A549 (cell line): ENCODE data around the gene TBL1X. TPM values are rescaled to one million over a fixed set of nuclear protein-coding genes. Genes with fewer than 3 reads are reported as not detected.

ENCODE experiments used
- ATAC-seq, 2 experiments: fragments of 200-7000 bp in 1 of 2; fragments of >200 bp in 1 of 2; cut with Nextera tagmentation in 1 of 2; cut with Tn5 transposase in 1 of 2; 3 replicates each; pipeline versions ENCODE4 v1.8.0 to v1.9.1; 2018 to 2020; ENCODE audit warnings: mild to moderate bottlenecking in 1 of 2, moderate library complexity in 1 of 2
- CTCF ChIA-PET: fragments of 300-600 bp; sonication (Branson Sonifier 250); formaldehyde crosslinking; extraction: SDS; loops from one replicate; lab custom pipeline; 2021; ENCODE audit warnings: antibody characterized with exemption, inconsistent platforms; lab: Yijun Ruan, JAX
- POLR2A ChIA-PET: fragments of 350-600 bp; formaldehyde crosslinking; extraction: SDS; loops from one replicate; lab custom pipeline; 2021; ENCODE audit warnings: antibody characterized with exemption, inconsistent platforms; lab: Yijun Ruan, JAX
- DNase-seq, 2 experiments: peaks; one replicate each; pipeline versions ENCODE4 v3.0.0 to v3.0.0-alpha.2; 2011 to 2016; ENCODE audit warnings: low read depth in 1 of 2, low spot score in 1 of 2
- FAIRE-seq: peaks from 2 replicates; lab custom pipeline; 2011; peaks lifted over from hg19 to GRCh38; lab: Jason Lieb, UNC
- H3K27ac ChIP-seq, 2 experiments: fragments of >200 bp; sonication (Bioruptor Twin); formaldehyde crosslinking; 3 replicates each; pipeline ENCODE4 v1.5.1; 2016 to 2017
- H3K4me1 ChIP-seq: fragments of >200 bp; sonication (Bioruptor Twin); formaldehyde crosslinking; 3 replicates; pipeline ENCODE4 v1.6.1; 2016
- H3K4me2 ChIP-seq: fragments of >200 bp; sonication (Bioruptor Twin); formaldehyde crosslinking; 3 replicates; pipeline ENCODE4 v1.6.1; 2016
- H3K4me3 ChIP-seq: fragments of >200 bp; sonication (Bioruptor Twin); formaldehyde crosslinking; 3 replicates; pipeline ENCODE4 v1.5.1; 2016
- H3K9me3 ChIP-seq: fragments of >200 bp; sonication (Bioruptor Twin); formaldehyde crosslinking; 3 replicates; pipeline ENCODE4 v1.6.1; 2016
- BHLHE40 ChIP-seq: IDR thresholded peaks from 2 replicates; pipeline ENCODE4 v1.6.1; 2012; ENCODE audit warnings: low read depth, low read length, inconsistent platforms
- CEBPB ChIP-seq, 2 experiments: fragments of >200 bp in 1 of 2; sonication (Bioruptor Twin) in 1 of 2; formaldehyde crosslinking in 1 of 2; IDR thresholded peaks; 2 replicates each; pipeline ENCODE4 v1.6.1; 2012 to 2016
- CHD4 ChIP-seq: fragments of 200-600 bp; sonication (generic); IDR thresholded peaks from 2 replicates; pipeline ENCODE4 v1.6.1; 2016; ENCODE audit warnings: antibody characterized with exemption, mild to moderate bottlenecking, borderline replicate concordance
- EHF ChIP-seq: fragments of 250-450 bp; sonication (Bioruptor Pico); IDR thresholded peaks from 2 replicates; pipeline ENCODE4 v1.5.0; 2020; ENCODE audit warnings: mild to moderate bottlenecking
- EHMT2 ChIP-seq: fragments of 200-600 bp; sonication (generic); IDR thresholded peaks from 2 replicates; pipeline ENCODE4 v1.6.1; 2016; ENCODE audit warnings: antibody characterized with exemption, low read depth, mild to moderate bottlenecking, moderate library complexity
- HOXB5 ChIP-seq: fragments of 250-450 bp; sonication (Bioruptor Pico); IDR thresholded peaks from 2 replicates; pipeline ENCODE4 v1.5.0; 2020; ENCODE audit warnings: mild to moderate bottlenecking, moderate library complexity
- KDM1A ChIP-seq: fragments of 200-600 bp; sonication (generic); IDR thresholded peaks from 2 replicates; pipeline ENCODE4 v1.6.1; 2016; ENCODE audit warnings: low read depth, mild to moderate bottlenecking
- MAFK ChIP-seq: fragments of 450-650 bp; IDR thresholded peaks from 2 replicates; pipeline ENCODE4 v1.6.1; 2014; ENCODE audit not compliant: partially characterized antibody
- NFE2L2 ChIP-seq: fragments of 150-350 bp; conservative IDR thresholded peaks from 2 replicates; pipeline ENCODE4 v1.6.1; 2014; ENCODE audit warnings: low read length
- NR3C1 ChIP-seq: fragments of >200 bp; sonication (Bioruptor Twin); formaldehyde crosslinking; IDR thresholded peaks from 3 replicates; pipeline ENCODE4 v1.6.1; 2017
- RARB ChIP-seq: fragments of 250-450 bp; sonication (Bioruptor Pico); IDR thresholded peaks from 2 replicates; pipeline ENCODE4 v1.8.0; 2021; ENCODE audit warnings: mild to moderate bottlenecking, moderate library complexity
- RFX5 ChIP-seq: fragments of 450-650 bp; IDR thresholded peaks from 2 replicates; pipeline ENCODE4 v1.7.1; 2014; ENCODE audit warnings: antibody characterized with exemption, mild to moderate bottlenecking, moderate library complexity
- RNF2 ChIP-seq: fragments of 200-600 bp; sonication (generic); IDR thresholded peaks from 2 replicates; pipeline ENCODE4 v1.6.1; 2016; ENCODE audit warnings: low read depth, mild to moderate bottlenecking, antibody characterized with exemption, moderate library complexity, borderline replicate concordance
- SREBF2 ChIP-seq: fragments of 450-650 bp; IDR thresholded peaks from 2 replicates; pipeline ENCODE4 v1.6.1; 2014; ENCODE audit warnings: mild to moderate bottlenecking, moderate library complexity
- TFCP2L1 ChIP-seq: fragments of 250-450 bp; sonication (Bioruptor Pico); IDR thresholded peaks from 2 replicates; pipeline ENCODE4 v1.5.0; 2021; ENCODE audit warnings: mild to moderate bottlenecking
- ZC3H11A ChIP-seq: fragments of 450-650 bp; IDR thresholded peaks from 2 replicates; pipeline ENCODE4 v1.6.1; 2014; ENCODE audit warnings: antibody characterized with exemption, mild to moderate bottlenecking
- ZNF302 ChIP-seq: fragments of 250-450 bp; sonication (Bioruptor Pico); IDR thresholded peaks from 2 replicates; pipeline ENCODE4 v1.9.0; 2021; ENCODE audit warnings: inconsistent platforms, mild to moderate bottlenecking, moderate library complexity
- ZSCAN20 ChIP-seq: fragments of 250-450 bp; sonication (Bioruptor Pico); IDR thresholded peaks from 2 replicates; pipeline ENCODE4 v1.8.0; 2022; ENCODE audit warnings: mild to moderate bottlenecking, moderate library complexity
- WGBS: methylation state at CpG from one replicate; pipeline ENCODE4 v1.1.6; 2017; ENCODE audit errors: missing lambda C conversion rate; 5-methylcytosine and 5-hydroxymethylcytosine counted together
- polyA plus RNA-seq, 4 experiments: library from polyadenylated mRNA; depleted of rRNA in 3 of 4; stranded (reverse); fragments of >200 nt; fragmentation: RNase III in 1 of 4; extraction: RNeasy Plus Mini Kit Qiagen cat#74134 plus additional on column Dnase treatment in 1 of 4; gene quantifications; 2 replicates in 3 of 4; 3 replicates in 1 of 4; pipeline ENCODE4 v1.2.3, GENCODE V29; 2011 to 2017
- TF ChIP-seq, protein P1 (sequence below): fragments of >200 bp; sonication (Bioruptor Twin); formaldehyde crosslinking; IDR thresholded peaks from 3 replicates; pipeline ENCODE4 v1.5.1; 2016
- TF ChIP-seq, protein P2 (sequence below): fragments of >200 bp; sonication (Bioruptor Twin); formaldehyde crosslinking; IDR thresholded peaks from 3 replicates; pipeline ENCODE4 v1.6.1; 2016
- TF ChIP-seq, protein P3 (sequence below): fragments of >200 bp; sonication (Bioruptor Twin); formaldehyde crosslinking; IDR thresholded peaks from 2 replicates; pipeline ENCODE4 v1.6.1; 2016
- TF ChIP-seq, protein P4 (sequence below): IDR thresholded peaks from 2 replicates; pipeline ENCODE4 v1.6.1; 2012; ENCODE audit warnings: low read depth, borderline replicate concordance
- TF ChIP-seq, protein P5 (sequence below): fragments of 150-350 bp; IDR thresholded peaks from 2 replicates; pipeline ENCODE4 v1.6.1; 2014; ENCODE audit warnings: low read depth, mild to moderate bottlenecking, low read length
- TF ChIP-seq, protein P6 (sequence below): fragments of 200-600 bp; sonication (generic); IDR thresholded peaks from 2 replicates; pipeline ENCODE4 v1.6.1; 2016; ENCODE audit warnings: antibody characterized with exemption, mild to moderate bottlenecking, moderate library complexity

The TBL1X gene
- polyA plus RNA-seq, 2 of the 4 experiments (the other 2 are of a cell fraction) = 14.6 to 18.0 TPM

DNA sequence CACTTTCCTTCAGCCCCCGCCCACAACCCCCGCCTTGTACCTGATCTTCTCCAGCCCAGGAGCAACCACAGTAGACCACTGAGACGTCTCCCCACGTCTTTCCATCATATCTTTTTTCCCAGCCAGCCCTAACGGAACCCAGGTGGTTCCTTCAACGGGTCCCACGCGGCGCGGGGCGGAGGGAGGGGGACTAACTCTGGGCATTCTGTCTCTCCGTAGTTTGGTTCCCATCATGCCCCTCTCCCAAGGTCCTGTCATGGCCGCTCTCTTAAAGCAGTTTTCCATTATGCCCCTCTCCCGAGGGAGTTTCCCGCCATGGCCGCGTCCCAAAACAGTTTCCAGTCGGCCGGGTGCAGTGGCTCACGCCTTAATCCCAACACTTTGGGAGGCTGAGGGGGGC is 21.5 kb upstream of the TBL1X start:
- Histone ChIP-seq H3K4me3 (no peak overlapping the region), H3K4me2 (no peak overlapping the region), H3K9me3 (no peaks in the 10 kb centered on the region), H3K4me1 (no peaks in the 10 kb centered on the region), H3K27ac (no peak overlapping the region)
- TF ChIP-seq ZNF302 (CRISPR knock-in tag) (no peak), CEBPB (IDR thresholded peaks at IDR 0.05) (no peak)
- 90% methylated on average over 20 of the region's 20 CpGs for WGBS
- POLR2A ChIA-PET = no interaction called here
- no peak for ATAC-seq
- CTCF ChIA-PET = no interaction called here
- FAIRE-seq = no peak
- DNase-seq = no peak

DNA sequence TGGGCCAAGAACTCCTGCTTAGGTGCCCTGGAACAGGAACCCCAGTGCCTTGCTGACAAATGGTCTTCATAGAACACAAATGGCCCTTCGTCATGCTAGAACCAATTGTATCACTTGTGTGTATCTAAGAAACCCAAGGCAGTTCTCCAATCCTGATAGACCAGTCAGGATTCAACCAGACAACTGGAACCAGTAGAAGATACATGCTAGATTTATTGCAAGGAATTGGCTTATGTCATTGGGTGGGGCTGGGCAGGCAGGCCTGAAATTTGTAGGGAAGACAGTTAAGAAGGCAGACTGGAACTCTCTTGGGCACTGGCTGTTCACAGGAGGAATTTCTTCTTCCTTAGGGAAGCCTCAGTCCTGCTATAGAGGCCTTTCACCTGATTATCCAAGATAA is 17.0 kb upstream of the TBL1X start:
- Histone ChIP-seq H3K4me2 (no peak overlapping the region), H3K4me3 (no peak overlapping the region), H3K4me1 (no peaks in the 10 kb centered on the region), H3K9me3 (no peaks in the 10 kb centered on the region), H3K27ac (no peak overlapping the region)
- ATAC-seq (no peak), DNase-seq (no peak), FAIRE-seq (no peak)
- ChIA-PET POLR2A (no interaction called here), CTCF (no interaction called here)
- WGBS = 83% methylated on average over 1 of the region's 1 CpG
- TF ChIP-seq, protein P1, sequence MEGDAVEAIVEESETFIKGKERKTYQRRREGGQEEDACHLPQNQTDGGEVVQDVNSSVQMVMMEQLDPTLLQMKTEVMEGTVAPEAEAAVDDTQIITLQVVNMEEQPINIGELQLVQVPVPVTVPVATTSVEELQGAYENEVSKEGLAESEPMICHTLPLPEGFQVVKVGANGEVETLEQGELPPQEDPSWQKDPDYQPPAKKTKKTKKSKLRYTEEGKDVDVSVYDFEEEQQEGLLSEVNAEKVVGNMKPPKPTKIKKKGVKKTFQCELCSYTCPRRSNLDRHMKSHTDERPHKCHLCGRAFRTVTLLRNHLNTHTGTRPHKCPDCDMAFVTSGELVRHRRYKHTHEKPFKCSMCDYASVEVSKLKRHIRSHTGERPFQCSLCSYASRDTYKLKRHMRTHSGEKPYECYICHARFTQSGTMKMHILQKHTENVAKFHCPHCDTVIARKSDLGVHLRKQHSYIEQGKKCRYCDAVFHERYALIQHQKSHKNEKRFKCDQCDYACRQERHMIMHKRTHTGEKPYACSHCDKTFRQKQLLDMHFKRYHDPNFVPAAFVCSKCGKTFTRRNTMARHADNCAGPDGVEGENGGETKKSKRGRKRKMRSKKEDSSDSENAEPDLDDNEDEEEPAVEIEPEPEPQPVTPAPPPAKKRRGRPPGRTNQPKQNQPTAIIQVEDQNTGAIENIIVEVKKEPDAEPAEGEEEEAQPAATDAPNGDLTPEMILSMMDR = no peak
- TF ChIP-seq HOXB5 (no peak), KDM1A (no peak), ZC3H11A (no peak), RARB (CRISPR knock-in tag) (no peak), CEBPB (IDR thresholded peaks at IDR 0.05) (no peak), TFCP2L1 (no peak), RFX5 (no peak), MAFK (no peak), NFE2L2 (no peak)
- TF ChIP-seq, protein P2, sequence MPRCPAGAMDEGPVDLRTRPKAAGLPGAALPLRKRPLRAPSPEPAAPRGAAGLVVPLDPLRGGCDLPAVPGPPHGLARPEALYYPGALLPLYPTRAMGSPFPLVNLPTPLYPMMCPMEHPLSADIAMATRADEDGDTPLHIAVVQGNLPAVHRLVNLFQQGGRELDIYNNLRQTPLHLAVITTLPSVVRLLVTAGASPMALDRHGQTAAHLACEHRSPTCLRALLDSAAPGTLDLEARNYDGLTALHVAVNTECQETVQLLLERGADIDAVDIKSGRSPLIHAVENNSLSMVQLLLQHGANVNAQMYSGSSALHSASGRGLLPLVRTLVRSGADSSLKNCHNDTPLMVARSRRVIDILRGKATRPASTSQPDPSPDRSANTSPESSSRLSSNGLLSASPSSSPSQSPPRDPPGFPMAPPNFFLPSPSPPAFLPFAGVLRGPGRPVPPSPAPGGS = no peak
- TF ChIP-seq, protein P3, sequence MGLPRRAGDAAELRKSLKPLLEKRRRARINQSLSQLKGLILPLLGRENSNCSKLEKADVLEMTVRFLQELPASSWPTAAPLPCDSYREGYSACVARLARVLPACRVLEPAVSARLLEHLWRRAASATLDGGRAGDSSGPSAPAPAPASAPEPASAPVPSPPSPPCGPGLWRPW = no peak
- TF ChIP-seq, protein P4, sequence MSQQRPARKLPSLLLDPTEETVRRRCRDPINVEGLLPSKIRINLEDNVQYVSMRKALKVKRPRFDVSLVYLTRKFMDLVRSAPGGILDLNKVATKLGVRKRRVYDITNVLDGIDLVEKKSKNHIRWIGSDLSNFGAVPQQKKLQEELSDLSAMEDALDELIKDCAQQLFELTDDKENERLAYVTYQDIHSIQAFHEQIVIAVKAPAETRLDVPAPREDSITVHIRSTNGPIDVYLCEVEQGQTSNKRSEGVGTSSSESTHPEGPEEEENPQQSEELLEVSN = no peak

DNA sequence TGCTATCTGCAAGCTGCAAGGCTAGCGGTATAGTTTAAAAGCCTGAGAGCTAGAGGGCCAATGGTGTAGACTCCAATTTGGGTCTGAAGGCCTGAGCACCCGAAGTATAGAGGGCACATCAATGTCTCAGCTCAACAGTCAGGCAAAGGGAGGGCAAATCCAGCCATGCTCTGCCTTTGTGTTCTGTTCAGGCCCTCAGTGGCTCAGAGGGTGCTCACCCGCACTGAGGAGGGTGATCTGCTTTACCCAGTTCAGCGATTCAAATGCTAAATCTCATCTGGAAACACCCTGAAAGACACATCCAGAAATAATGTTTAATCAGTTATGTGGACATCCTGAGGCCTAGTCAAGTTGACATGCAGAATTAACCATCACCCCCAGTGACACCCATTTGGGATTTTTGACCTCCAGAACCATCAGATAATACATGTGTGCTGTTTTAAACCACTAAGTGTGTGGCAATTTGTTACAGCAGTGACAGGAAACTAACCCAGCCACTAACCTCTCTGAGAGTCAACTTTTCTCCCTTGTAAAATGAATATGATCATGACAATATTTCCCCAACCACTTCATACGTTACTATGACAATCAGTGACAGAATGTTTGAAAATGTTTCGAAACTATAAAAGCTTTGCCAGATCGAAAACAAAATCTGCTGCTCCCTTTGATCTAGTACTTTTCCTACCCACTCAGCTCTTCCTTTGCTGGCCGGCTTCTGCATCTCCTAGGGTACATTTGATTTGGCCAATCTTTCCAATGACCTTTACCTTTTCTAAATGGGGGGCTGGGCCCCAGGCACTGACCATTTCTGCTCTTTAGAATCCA is 8.4 kb upstream of the TBL1X start:
- WGBS = 66% methylated on average over 8 of the region's 8 CpGs
- H3K4me1 ChIP-seq = peaks cover 8% of the 10 kb centered on the region; the same call in 1 of the 3 replicates
- H3K9me3 ChIP-seq = no peaks in the 10 kb centered on the region
- FAIRE-seq (peak; percentile 94), ATAC-seq (no peak), DNase-seq (no peak)
- CTCF ChIA-PET = no interaction called here
- POLR2A ChIA-PET = no interaction called here
- 0 out of 3 replicates have a peak overlapping the region, but pooled peaks have one; percentile 6 for H3K4me2 ChIP-seq
- peak overlapping the region in 1 of 2 experiments; percentile 60; a peak in 3 of 6 replicates for H3K27ac ChIP-seq
- H3K4me3 ChIP-seq = no peak overlapping the region
- TF ChIP-seq SREBF2 = no peak
- no peak for TF ChIP-seq BHLHE40
- no peak for TF ChIP-seq CHD4
- no peak for TF ChIP-seq EHMT2
- no peak for TF ChIP-seq RNF2
- no peak for TF ChIP-seq NR3C1
- TF ChIP-seq ZSCAN20 = no peak
- TF ChIP-seq, protein P5, sequence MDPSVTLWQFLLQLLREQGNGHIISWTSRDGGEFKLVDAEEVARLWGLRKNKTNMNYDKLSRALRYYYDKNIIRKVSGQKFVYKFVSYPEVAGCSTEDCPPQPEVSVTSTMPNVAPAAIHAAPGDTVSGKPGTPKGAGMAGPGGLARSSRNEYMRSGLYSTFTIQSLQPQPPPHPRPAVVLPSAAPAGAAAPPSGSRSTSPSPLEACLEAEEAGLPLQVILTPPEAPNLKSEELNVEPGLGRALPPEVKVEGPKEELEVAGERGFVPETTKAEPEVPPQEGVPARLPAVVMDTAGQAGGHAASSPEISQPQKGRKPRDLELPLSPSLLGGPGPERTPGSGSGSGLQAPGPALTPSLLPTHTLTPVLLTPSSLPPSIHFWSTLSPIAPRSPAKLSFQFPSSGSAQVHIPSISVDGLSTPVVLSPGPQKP = no peak
- TF ChIP-seq EHF (CRISPR knock-in tag) = no peak
- TF ChIP-seq, protein P4 = no peak
- no peak for TF ChIP-seq ZC3H11A
- TF ChIP-seq, protein P6, sequence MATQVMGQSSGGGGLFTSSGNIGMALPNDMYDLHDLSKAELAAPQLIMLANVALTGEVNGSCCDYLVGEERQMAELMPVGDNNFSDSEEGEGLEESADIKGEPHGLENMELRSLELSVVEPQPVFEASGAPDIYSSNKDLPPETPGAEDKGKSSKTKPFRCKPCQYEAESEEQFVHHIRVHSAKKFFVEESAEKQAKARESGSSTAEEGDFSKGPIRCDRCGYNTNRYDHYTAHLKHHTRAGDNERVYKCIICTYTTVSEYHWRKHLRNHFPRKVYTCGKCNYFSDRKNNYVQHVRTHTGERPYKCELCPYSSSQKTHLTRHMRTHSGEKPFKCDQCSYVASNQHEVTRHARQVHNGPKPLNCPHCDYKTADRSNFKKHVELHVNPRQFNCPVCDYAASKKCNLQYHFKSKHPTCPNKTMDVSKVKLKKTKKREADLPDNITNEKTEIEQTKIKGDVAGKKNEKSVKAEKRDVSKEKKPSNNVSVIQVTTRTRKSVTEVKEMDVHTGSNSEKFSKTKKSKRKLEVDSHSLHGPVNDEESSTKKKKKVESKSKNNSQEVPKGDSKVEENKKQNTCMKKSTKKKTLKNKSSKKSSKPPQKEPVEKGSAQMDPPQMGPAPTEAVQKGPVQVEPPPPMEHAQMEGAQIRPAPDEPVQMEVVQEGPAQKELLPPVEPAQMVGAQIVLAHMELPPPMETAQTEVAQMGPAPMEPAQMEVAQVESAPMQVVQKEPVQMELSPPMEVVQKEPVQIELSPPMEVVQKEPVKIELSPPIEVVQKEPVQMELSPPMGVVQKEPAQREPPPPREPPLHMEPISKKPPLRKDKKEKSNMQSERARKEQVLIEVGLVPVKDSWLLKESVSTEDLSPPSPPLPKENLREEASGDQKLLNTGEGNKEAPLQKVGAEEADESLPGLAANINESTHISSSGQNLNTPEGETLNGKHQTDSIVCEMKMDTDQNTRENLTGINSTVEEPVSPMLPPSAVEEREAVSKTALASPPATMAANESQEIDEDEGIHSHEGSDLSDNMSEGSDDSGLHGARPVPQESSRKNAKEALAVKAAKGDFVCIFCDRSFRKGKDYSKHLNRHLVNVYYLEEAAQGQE = no peak
